ENCODE measurements around the gene SAMD4A. TPM values are rescaled to one million over a fixed set of nuclear protein-coding genes. Genes with fewer than 3 reads are reported as not detected.
A peak's percentile ranks its signal among the peaks of the same experiment; 100 is the strongest.

SAMD4A gene
- total RNA-seq, 1 experiment from 2014 or later = 9.6 TPM

- no peak overlapping the region for H3K4ac ChIP-seq (ENCODE audit: low read depth, low read length)
- no peak overlapping the region for H3K56ac ChIP-seq (ENCODE audit: insufficient read length, low read depth, low read length)
- DNase-seq = peak; percentile 60
- no peaks in the 10 kb centered on the region for H3K4me1 ChIP-seq (ENCODE audit: insufficient read depth, low read length)
- H2BK20ac ChIP-seq (ENCODE audit: low read depth, low read length, poor library complexity, severe bottlenecking) = no peak overlapping the region
- no peak overlapping the region for H3K23ac ChIP-seq (ENCODE audit: insufficient read length, low read depth, low read length)
- peaks cover 2% of the 10 kb centered on the region for H3K79me1 ChIP-seq (ENCODE audit: insufficient read depth, low read depth, low read length, poor library complexity, severe bottlenecking)
- no peak overlapping the region for H2BK15ac ChIP-seq (ENCODE audit: low read depth, low read length)
- no peaks in the 10 kb centered on the region for H3K79me2 ChIP-seq (ENCODE audit: insufficient read depth, low read length)
- no peak overlapping the region for H3K27ac ChIP-seq (ENCODE audit: insufficient read length, low read depth, low read length)
- H2BK5ac ChIP-seq (ENCODE audit: insufficient read length, low read length) = no peak overlapping the region
- H4K91ac ChIP-seq (ENCODE audit: insufficient read length, low read depth, low read length) = no peak overlapping the region
- H4K5ac ChIP-seq (ENCODE audit: insufficient read length, low read depth, low read length) = no peak overlapping the region
- H4K20me1 ChIP-seq (ENCODE audit: control insufficient read depth, insufficient read depth, insufficient read length) = no peaks in the 10 kb centered on the region
- H3K18ac ChIP-seq (ENCODE audit: insufficient read length, low read depth, low read length) = no peak overlapping the region
- WGBS (ENCODE audit: extremely low coverage, insufficient read length, low lambda C conversion rate) = no CpG with 5 or more reads among the region's 10 CpGs
- no peak overlapping the region for H3K4me3 Mint-ChIP-seq
- no peak overlapping the region for H2BK12ac ChIP-seq (ENCODE audit: insufficient read length, low read depth, low read length)
- peaks cover 5 to 6% of the 10 kb centered on the region in 2 experiments for H3K4me1 Mint-ChIP-seq
- H3K27ac Mint-ChIP-seq = no peak overlapping the region
- H3K14ac ChIP-seq (ENCODE audit: insufficient read depth, low read length) = no peak overlapping the region
- H2AFZ ChIP-seq (ENCODE audit: low read length) = no peak overlapping the region
- H3K9ac ChIP-seq (ENCODE audit: extremely low read depth, insufficient read length, low read length) = no peak overlapping the region
- H3K23me2 ChIP-seq (ENCODE audit: insufficient read length, low read depth, low read length, poor library complexity, severe bottlenecking) = no peaks in the 10 kb centered on the region
- H3K9me3 Mint-ChIP-seq = peaks cover 2 to 3% of the 10 kb centered on the region in 2 experiments; a peak in 2 of 5 replicates
- no peak overlapping the region for H3K4me2 ChIP-seq (ENCODE audit: insufficient read depth, insufficient read length, low read length)
- H2AK5ac ChIP-seq (ENCODE audit: insufficient read length, low read length) = no peak overlapping the region
- no peaks in the 10 kb centered on the region for H3K9me3 ChIP-seq (ENCODE audit: control insufficient read depth, low read depth, low read length)
- H4K8ac ChIP-seq (replicated peaks; ENCODE audit: insufficient read length, low read depth, low read length) = no peak overlapping the region
- TF ChIP-seq, protein P1, sequence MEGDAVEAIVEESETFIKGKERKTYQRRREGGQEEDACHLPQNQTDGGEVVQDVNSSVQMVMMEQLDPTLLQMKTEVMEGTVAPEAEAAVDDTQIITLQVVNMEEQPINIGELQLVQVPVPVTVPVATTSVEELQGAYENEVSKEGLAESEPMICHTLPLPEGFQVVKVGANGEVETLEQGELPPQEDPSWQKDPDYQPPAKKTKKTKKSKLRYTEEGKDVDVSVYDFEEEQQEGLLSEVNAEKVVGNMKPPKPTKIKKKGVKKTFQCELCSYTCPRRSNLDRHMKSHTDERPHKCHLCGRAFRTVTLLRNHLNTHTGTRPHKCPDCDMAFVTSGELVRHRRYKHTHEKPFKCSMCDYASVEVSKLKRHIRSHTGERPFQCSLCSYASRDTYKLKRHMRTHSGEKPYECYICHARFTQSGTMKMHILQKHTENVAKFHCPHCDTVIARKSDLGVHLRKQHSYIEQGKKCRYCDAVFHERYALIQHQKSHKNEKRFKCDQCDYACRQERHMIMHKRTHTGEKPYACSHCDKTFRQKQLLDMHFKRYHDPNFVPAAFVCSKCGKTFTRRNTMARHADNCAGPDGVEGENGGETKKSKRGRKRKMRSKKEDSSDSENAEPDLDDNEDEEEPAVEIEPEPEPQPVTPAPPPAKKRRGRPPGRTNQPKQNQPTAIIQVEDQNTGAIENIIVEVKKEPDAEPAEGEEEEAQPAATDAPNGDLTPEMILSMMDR (conservative IDR thresholded peaks at IDR 0.05) = no peak
- peaks cover 0 to 4% (median 2%) of the 10 kb centered on the region in 3 experiments; a peak in 2 of 7 replicates for H3K36me3 Mint-ChIP-seq (ENCODE audit: insufficient read depth in 1 of 3, low read depth in 3 of 3)
- no peak overlapping the region for H2BK120ac ChIP-seq (ENCODE audit: low read depth, low read length, poor library complexity, severe bottlenecking)
- no peaks in the 10 kb centered on the region for H3K27me3 Mint-ChIP-seq (ENCODE audit: low read depth)
- H3T11ph ChIP-seq (ENCODE audit: low read length) = no peak overlapping the region
- no peaks in the 10 kb centered on the region for H3K27me3 ChIP-seq (ENCODE audit: insufficient read depth, low read length)
Observed at GRCh38 chr14:54606178-54606577, 39.2 kb downstream of the SAMD4A start.
